Measurements from ENCODE around the gene ADAM15.

DNA sequence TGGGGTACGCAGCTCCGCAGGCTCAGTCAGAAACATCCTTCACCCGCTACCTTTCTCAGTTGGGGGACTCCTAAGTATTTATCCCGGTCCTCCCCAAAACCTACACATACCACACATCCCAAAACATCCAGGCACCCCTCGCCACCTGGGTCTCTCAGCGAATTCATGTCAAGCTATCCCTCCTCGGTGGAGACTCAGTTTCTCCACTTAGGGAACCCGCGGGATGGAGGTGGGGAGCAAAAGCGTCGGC, 49.8 kb upstream of the ADAM15 start:
- TF ChIP-seq, protein P1, sequence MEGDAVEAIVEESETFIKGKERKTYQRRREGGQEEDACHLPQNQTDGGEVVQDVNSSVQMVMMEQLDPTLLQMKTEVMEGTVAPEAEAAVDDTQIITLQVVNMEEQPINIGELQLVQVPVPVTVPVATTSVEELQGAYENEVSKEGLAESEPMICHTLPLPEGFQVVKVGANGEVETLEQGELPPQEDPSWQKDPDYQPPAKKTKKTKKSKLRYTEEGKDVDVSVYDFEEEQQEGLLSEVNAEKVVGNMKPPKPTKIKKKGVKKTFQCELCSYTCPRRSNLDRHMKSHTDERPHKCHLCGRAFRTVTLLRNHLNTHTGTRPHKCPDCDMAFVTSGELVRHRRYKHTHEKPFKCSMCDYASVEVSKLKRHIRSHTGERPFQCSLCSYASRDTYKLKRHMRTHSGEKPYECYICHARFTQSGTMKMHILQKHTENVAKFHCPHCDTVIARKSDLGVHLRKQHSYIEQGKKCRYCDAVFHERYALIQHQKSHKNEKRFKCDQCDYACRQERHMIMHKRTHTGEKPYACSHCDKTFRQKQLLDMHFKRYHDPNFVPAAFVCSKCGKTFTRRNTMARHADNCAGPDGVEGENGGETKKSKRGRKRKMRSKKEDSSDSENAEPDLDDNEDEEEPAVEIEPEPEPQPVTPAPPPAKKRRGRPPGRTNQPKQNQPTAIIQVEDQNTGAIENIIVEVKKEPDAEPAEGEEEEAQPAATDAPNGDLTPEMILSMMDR (IDR thresholded peaks at IDR 0.05): no peak
- TF ChIP-seq POLR2AphosphoS5 (IDR thresholded peaks at IDR 0.05) (no peak), POLR2A (IDR thresholded peaks at IDR 0.05) (no peak), EP300 (IDR thresholded peaks at IDR 0.05) (no peak)
